Epithelial cell of prostate (primary cell): ENCODE measurements around the gene EVA1A.

Experiments
- DNase-seq: peaks from one replicate; pipeline ENCODE4 v3.0.0-alpha.2; 2011; ENCODE audit warnings: low read depth, low spot score
- H3K27ac ChIP-seq: fragments of 450-650 bp; 2 replicates; pipeline ENCODE4 v1.5.1; 2017; ENCODE audit warnings: mild to moderate bottlenecking

Gene EVA1A

DNA sequence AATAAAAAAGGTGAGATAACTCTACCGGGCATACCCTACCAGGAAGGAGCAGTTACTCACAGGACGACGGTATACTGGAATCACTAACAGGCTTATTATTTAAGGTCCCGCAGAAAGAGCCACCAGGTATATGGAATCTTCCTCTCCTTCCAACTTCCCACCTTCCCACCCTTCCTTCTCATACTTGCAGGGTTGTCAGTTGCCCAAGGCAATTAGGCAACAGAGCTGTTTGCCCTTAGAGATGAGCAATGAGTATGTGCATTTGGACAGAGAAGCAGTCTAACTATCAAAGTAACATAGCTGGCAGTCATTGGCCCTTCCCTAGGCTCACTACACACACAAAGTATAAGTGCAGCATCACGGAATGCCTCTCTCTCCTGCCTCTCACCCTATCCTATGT is 32.1 kb upstream of the EVA1A start:
- no peak for DNase-seq
- H3K27ac ChIP-seq: peak overlapping the region; percentile 33

DNA sequence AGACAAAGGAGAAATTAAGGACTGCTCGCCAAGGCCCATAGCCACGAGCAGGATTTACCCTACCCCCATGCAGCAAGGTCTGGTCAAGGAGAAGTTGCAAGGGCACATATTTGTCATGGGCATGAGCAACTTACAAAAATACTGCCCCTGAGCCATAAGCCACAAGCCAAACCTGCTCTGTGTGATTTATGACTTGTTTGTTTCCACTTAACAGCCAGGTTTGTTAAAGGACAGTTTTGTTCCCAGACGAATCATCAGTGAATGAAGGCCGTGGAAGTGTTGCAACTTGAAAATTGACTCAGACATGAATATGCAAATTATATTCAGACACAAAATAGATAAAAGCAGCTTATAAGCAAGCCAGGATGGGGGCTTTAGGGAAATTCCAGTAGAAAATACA is 31.3 kb upstream of the EVA1A start:
- DNase-seq: peak; percentile 96
- H3K27ac ChIP-seq: peak overlapping the region; percentile 33

GRCh38 chr2:75589391-75590105 is 28.8 kb upstream of the EVA1A start:
- no peak for DNase-seq
- no peak overlapping the region for H3K27ac ChIP-seq

- DNase-seq: no peak
- H3K27ac ChIP-seq: peak overlapping the region; percentile 39
Measured at GRCh38 chr2:75587954-75588587, 27.3 kb upstream of the EVA1A start.

DNA sequence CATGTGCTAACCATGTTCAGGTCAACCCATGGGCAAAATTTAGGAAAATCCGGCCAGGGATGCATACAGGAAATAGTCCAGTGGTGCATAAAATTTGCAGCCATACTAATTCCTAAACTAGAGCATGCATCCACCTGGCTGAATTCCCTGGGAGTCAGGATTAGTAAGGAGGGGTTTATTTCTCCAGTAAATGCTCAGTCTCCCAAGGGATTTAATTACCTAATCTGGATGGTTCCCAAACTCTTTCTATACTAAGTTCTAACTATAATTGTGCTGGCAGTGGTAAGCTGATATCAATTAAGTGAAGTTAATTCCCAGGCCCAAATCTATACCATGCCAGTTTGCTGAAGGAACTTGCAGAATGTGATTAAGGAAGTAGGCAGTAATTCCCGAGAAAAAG is 26.2 kb upstream of the EVA1A start:
- no peak overlapping the region for H3K27ac ChIP-seq
- DNase-seq: no peak

DNA sequence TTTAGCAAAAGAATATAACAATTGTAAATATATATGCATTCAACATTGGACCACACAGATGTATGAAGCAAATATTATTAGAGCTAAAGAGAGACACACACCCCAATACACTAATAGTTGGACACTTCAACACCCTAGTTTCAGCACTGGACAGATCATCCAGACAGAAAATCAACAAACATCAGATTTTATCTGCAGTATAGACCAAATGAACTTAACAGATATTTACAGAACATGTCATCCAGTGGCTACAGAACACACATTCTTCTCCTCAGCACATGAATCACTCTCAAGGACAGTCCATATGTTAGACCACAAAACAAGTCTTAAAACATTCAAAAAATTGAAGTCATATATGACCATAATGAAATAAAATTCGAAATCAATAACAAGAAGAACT is 22.1 kb upstream of the EVA1A start:
- H3K27ac ChIP-seq: no peak overlapping the region
- no peak for DNase-seq

- H3K27ac ChIP-seq: no peak overlapping the region
- DNase-seq: no peak
Measured at GRCh38 chr2:75580606-75581005, 19.9 kb upstream of the EVA1A start.

- no peak overlapping the region for H3K27ac ChIP-seq
- no peak for DNase-seq
Measured at GRCh38 chr2:75580156-75580555, 19.4 kb upstream of the EVA1A start.

GRCh38 chr2:75579186-75579585 is 18.4 kb upstream of the EVA1A start:
- H3K27ac ChIP-seq: no peak overlapping the region
- DNase-seq: no peak

DNA sequence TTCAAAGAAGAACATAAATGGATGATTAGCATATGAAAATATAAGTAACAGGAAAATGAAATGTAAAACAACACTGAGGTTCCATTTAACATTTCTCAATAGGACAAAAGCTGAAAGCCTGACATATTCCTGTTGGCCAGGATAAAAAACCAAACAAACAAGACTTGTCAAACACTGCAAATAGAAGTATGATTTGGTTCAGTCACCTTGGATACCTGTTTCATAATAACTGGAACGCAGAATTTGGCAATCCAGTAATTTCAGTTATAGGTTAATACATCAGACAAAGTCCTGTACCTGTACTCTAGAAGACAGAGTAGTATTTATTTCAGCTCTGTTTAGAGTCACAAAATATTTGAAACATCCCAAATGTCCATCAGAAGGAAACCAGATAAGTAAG is 16.5 kb upstream of the EVA1A start:
- no peak overlapping the region for H3K27ac ChIP-seq
- DNase-seq: no peak

GRCh38 chr2:75574106-75574505 is 13.4 kb upstream of the EVA1A start:
- peak overlapping the region; percentile 58 for H3K27ac ChIP-seq

DNA sequence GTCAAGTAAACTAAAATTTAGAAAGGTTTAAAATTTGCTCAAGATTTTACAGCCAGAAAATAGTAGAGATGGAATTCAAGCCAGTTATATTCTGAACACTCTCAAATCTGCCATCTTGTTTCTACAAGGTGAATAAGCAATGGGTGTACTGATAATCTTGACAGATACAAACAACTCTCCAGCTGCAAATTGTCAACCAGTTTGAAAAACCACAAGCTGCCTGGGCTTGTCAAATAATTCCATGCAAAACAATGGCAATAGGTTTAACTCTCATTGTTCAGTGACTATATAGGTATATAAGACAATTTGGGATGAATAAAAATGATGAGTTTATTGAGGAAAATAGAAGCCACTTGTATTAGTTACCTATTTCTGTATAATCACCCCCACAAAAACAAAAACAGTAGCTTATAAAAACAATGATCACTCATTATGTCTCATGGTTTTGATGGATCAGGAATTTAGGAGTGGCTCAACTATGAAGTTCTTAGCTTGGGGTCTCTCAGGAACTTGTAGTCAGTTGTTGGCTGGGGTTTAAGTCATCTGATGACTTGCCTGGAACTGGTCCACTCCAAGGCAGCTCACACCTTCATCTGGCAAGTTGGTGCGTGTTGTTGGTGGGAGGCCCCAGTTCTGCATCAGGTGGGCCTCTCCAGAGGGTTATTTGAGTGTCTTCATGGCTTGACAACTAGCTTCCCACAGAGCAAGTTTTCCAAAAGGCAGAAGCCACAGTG is 12.6 kb upstream of the EVA1A start:
- peak overlapping the region; percentile 58 for H3K27ac ChIP-seq
- peak; percentile 70 for DNase-seq

More at GRCh38 chr2:75574106-75574505, 13.4 kb upstream of the EVA1A start:
- no peak for DNase-seq

DNA sequence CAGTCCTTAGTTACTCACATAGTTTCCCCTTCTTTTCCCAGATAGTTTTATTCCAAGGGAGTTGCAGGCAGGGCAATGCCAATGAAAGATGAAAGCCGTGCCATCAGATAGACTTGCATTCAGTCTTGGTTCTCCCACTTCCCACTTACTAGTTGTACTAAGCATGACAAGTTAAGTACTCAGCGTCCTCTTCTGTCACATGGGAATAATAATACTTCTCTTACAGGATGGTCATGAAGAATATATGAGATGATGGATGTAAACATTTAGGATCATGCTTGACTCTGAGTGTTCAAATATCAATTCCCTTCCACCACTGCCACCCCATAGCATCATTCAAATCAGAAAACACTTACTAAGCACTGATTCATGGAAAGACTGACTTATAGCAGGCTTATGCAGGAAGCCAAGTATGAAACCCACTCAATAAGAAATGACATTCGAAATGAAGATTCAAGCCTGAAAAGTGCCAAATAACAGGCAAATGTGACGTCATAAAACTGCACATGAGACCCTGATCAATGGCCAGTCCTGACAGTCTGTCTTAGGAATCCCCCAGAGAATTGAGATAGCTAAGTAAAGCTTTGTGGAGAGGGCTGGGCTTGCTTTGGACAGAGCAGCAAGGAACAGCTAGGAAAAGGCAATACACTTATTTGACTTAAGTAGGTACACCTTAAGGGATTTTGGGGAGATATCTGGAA is 11.1 kb upstream of the EVA1A start:
- no peak overlapping the region for H3K27ac ChIP-seq
- no peak for DNase-seq

- no peak for DNase-seq
- H3K27ac ChIP-seq: no peak overlapping the region
Measured at GRCh38 chr2:75570948-75571729, 10.4 kb upstream of the EVA1A start.

DNA sequence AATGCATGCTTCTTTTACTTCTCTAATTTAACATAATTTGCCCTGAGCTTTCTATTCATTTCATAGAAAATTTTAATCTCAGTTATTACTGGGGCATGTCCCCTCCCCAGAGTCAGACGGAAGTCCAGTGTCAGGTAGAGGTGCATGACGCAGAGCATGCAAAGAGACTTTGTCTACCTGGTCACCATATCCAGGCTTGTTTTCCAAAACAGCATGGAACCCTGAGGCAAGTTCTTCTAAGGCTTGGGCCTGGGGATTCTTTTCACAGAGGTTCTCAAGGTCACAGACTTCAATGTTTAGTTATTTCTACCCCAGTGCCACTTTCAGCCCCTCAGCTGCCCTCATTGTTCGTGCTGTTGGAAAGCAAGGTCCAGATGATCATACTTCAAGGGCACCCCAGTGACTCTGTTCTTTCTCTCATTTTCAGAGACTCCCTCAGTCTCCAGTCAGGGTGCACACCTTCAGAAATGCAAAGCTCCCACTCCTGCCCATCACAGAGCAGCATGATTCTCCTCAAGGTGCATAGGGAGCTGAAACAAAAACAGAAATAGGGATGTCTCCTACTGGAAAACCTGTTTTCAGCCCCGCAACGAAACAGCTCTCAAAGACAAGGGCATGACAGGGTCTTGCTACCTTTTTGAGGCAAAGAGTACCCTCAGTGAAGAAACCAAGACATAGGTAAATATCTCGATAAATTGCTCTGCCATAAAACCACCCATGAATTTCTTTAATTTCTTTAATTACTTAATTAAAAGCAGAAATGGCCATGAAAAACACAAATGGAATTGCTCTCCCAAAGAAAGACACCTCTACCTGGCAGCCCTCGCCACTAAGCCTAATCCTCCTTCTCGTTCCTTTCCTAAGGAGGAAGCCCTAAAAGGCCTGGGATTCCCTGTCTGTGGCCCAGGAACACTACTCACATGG is 9.5 kb upstream of the EVA1A start:
- no peak overlapping the region for H3K27ac ChIP-seq
- DNase-seq: no peak

GRCh38 chr2:75569546-75569945 is 8.8 kb upstream of the EVA1A start:
- H3K27ac ChIP-seq: no peak overlapping the region
- DNase-seq: no peak

- DNase-seq: no peak
- no peak overlapping the region for H3K27ac ChIP-seq
Measured at GRCh38 chr2:75568174-75568573, 7.4 kb upstream of the EVA1A start.

- DNase-seq: no peak
- no peak overlapping the region for H3K27ac ChIP-seq
Measured at GRCh38 chr2:75565472-75566462, 5.0 kb upstream of the EVA1A start.
